Measurements from ENCODE around the gene LGALS3BP. TPM values are rescaled to one million over a fixed set of nuclear protein-coding genes. Genes with fewer than 3 reads are reported as not detected.

Gene LGALS3BP
- total RNA-seq, 4 donors from 2014 or later = 38.5 to 84.1 (median 45.7) TPM

- TF ChIP-seq CTCF (IDR thresholded peaks at IDR 0.05) (no peak), POLR2A (IDR thresholded peaks at IDR 0.05) (no peak)
- no peak for DNase-seq (ENCODE audit: low spot score in 2 of 2)
- no peak overlapping the region for H3K4me3 ChIP-seq (ENCODE audit: low read depth, poor library complexity, severe bottlenecking)
- WGBS, 2 donors = 93 to 94% methylated on average over 2 to 7 of the region's 8 CpGs
- intact Hi-C loops (cut with DNase I; ENCODE audit: low total_unique reads) = no loop called here
Measured at GRCh38 chr17:78980624-78980972, 875 bp upstream of the LGALS3BP start.

GRCh38 chr17:78977997-78978973 lies 1.4 kb downstream of the LGALS3BP start:
- intact Hi-C loops (cut with DNase I; ENCODE audit: low total_unique reads) = no loop called here
- no peak for DNase-seq (ENCODE audit: low spot score in 2 of 2)
- 83 to 86% methylated on average over 18 to 21 of the region's 21 CpGs for WGBS, 2 donors
- H3K4me3 ChIP-seq (ENCODE audit: low read depth, poor library complexity, severe bottlenecking) = no peak overlapping the region
- no peak for TF ChIP-seq POLR2A (IDR thresholded peaks at IDR 0.05)
- TF ChIP-seq CTCF (IDR thresholded peaks at IDR 0.05) = no peak

GRCh38 chr17:78977681-78977943 lies 2.1 kb downstream of the LGALS3BP start:
- intact Hi-C loops (cut with DNase I; ENCODE audit: low total_unique reads) = no loop called here
- DNase-seq (ENCODE audit: low spot score in 2 of 2) = no peak
- no peak for TF ChIP-seq POLR2A (IDR thresholded peaks at IDR 0.05)
- TF ChIP-seq CTCF (IDR thresholded peaks at IDR 0.05) = no peak
- H3K4me3 ChIP-seq (ENCODE audit: low read depth, poor library complexity, severe bottlenecking) = no peak overlapping the region
- WGBS, 2 donors = 83% methylated on average over 8 of the region's 8 CpGs

- no peak for DNase-seq (ENCODE audit: low spot score in 2 of 2)
- no peak for TF ChIP-seq CTCF (IDR thresholded peaks at IDR 0.05)
- no peak for TF ChIP-seq POLR2A (IDR thresholded peaks at IDR 0.05)
- 63 to 65% methylated on average over 20 of the region's 20 CpGs for WGBS, 2 donors
- intact Hi-C loops (cut with DNase I; ENCODE audit: low total_unique reads) = no loop called here
- H3K4me3 ChIP-seq (ENCODE audit: low read depth, poor library complexity, severe bottlenecking) = no peak overlapping the region
Measured at GRCh38 chr17:78976907-78977680, 2.6 kb downstream of the LGALS3BP start.

- WGBS, 2 donors = 47 to 50% methylated on average over 29 to 30 of the region's 30 CpGs
- no peak for TF ChIP-seq POLR2A (IDR thresholded peaks at IDR 0.05)
- no peak for TF ChIP-seq CTCF (IDR thresholded peaks at IDR 0.05)
- peak; percentile 79 to 96 for DNase-seq (ENCODE audit: low spot score in 2 of 2)
- intact Hi-C loops (cut with DNase I; ENCODE audit: low total_unique reads) = loop anchor here (5.0 kb wide), 1 partner anchor 108 kb away; no protein-coding TSS in a partner anchor
- no peak overlapping the region for H3K4me3 ChIP-seq (ENCODE audit: low read depth, poor library complexity, severe bottlenecking)
Measured at GRCh38 chr17:78974635-78975591, 4.8 kb downstream of the LGALS3BP start.
